ENCODE results near the gene STAT5B. TPM values are rescaled to one million over a fixed set of nuclear protein-coding genes. Genes with fewer than 3 reads are reported as not detected.

The STAT5B gene
- total and polyA plus RNA-seq, 2 of the 13 experiments (the other 11 are each of a cell fraction or from before 2014, with no cell fraction given), result 21.0 to 42.8 TPM

GRCh38 chr17:42180411-42180921 is 95.7 kb downstream of the STAT5B start (continued):
- TF ChIP-seq, protein P1, sequence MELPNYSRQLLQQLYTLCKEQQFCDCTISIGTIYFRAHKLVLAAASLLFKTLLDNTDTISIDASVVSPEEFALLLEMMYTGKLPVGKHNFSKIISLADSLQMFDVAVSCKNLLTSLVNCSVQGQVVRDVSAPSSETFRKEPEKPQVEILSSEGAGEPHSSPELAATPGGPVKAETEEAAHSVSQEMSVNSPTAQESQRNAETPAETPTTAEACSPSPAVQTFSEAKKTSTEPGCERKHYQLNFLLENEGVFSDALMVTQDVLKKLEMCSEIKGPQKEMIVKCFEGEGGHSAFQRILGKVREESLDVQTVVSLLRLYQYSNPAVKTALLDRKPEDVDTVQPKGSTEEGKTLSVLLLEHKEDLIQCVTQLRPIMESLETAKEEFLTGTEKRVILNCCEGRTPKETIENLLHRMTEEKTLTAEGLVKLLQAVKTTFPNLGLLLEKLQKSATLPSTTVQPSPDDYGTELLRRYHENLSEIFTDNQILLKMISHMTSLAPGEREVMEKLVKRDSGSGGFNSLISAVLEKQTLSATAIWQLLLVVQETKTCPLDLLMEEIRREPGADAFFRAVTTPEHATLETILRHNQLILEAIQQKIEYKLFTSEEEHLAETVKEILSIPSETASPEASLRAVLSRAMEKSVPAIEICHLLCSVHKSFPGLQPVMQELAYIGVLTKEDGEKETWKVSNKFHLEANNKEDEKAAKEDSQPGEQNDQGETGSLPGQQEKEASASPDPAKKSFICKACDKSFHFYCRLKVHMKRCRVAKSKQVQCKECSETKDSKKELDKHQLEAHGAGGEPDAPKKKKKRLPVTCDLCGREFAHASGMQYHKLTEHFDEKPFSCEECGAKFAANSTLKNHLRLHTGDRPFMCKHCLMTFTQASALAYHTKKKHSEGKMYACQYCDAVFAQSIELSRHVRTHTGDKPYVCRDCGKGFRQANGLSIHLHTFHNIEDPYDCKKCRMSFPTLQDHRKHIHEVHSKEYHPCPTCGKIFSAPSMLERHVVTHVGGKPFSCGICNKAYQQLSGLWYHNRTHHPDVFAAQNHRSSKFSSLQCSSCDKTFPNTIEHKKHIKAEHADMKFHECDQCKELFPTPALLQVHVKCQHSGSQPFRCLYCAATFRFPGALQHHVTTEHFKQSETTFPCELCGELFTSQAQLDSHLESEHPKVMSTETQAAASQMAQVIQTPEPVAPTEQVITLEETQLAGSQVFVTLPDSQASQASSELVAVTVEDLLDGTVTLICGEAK (IDR thresholded peaks at IDR 0.05), result no peak
- TF ChIP-seq, protein P1 (CRISPR knock-in tag; IDR thresholded peaks at IDR 0.05), result no peak
- TF ChIP-seq FOSL2 (CRISPR knock-in tag; IDR thresholded peaks at IDR 0.05) (no peak), ZNF431 (CRISPR knock-in tag; IDR thresholded peaks at IDR 0.05; ENCODE audit: borderline replicate concordance, low read depth) (no peak), ONECUT2 (CRISPR knock-in tag; IDR thresholded peaks at IDR 0.05) (no peak), ZNF530 (CRISPR knock-in tag; IDR thresholded peaks at IDR 0.05; ENCODE audit: low read depth) (no peak), BRCA1 (CRISPR knock-in tag; IDR thresholded peaks at IDR 0.05) (peak; percentile 14; the same call in 1 of the 2 replicates), SSRP1 (CRISPR knock-in tag; IDR thresholded peaks at IDR 0.05) (no peak), THAP9 (CRISPR knock-in tag; IDR thresholded peaks at IDR 0.05; ENCODE audit: borderline replicate concordance) (no peak), ZNF235 (CRISPR knock-in tag; IDR thresholded peaks at IDR 0.05; ENCODE audit: borderline replicate concordance) (peak; percentile 39; the same call in 1 of the 2 replicates)
- TF ChIP-seq, protein P2, sequence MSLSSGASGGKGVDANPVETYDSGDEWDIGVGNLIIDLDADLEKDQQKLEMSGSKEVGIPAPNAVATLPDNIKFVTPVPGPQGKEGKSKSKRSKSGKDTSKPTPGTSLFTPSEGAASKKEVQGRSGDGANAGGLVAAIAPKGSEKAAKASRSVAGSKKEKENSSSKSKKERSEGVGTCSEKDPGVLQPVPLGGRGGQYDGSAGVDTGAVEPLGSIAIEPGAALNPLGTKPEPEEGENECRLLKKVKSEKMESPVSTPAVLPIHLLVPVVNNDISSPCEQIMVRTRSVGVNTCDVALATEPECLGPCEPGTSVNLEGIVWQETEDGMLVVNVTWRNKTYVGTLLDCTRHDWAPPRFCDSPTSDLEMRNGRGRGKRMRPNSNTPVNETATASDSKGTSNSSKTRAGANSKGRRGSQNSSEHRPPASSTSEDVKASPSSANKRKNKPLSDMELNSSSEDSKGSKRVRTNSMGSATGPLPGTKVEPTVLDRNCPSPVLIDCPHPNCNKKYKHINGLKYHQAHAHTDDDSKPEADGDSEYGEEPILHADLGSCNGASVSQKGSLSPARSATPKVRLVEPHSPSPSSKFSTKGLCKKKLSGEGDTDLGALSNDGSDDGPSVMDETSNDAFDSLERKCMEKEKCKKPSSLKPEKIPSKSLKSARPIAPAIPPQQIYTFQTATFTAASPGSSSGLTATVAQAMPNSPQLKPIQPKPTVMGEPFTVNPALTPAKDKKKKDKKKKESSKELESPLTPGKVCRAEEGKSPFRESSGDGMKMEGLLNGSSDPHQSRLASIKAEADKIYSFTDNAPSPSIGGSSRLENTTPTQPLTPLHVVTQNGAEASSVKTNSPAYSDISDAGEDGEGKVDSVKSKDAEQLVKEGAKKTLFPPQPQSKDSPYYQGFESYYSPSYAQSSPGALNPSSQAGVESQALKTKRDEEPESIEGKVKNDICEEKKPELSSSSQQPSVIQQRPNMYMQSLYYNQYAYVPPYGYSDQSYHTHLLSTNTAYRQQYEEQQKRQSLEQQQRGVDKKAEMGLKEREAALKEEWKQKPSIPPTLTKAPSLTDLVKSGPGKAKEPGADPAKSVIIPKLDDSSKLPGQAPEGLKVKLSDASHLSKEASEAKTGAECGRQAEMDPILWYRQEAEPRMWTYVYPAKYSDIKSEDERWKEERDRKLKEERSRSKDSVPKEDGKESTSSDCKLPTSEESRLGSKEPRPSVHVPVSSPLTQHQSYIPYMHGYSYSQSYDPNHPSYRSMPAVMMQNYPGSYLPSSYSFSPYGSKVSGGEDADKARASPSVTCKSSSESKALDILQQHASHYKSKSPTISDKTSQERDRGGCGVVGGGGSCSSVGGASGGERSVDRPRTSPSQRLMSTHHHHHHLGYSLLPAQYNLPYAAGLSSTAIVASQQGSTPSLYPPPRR (CRISPR knock-in tag; IDR thresholded peaks at IDR 0.05; ENCODE audit: borderline replicate concordance), result no peak
- TF ChIP-seq, protein P3, sequence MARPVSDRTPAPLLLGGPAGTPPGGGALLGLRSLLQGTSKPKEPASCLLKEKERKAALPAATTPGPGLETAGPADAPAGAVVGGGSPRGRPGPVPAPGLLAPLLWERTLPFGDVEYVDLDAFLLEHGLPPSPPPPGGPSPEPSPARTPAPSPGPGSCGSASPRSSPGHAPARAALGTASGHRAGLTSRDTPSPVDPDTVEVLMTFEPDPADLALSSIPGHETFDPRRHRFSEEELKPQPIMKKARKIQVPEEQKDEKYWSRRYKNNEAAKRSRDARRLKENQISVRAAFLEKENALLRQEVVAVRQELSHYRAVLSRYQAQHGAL (CRISPR knock-in tag; IDR thresholded peaks at IDR 0.05; ENCODE audit: not compliant biosample characterization), result no peak
